GM19372 (cell line): ENCODE results near the gene GJC2.
A peak's percentile ranks its signal among the peaks of the same experiment; 100 is the strongest.
"Not testable (repeated sequence)": the region's sequence is repeated elsewhere in the genome, so short reads cannot be mapped to it uniquely, and the experiment has no call there.

ENCODE experiments used
- ATAC-seq: cut with Tn5 transposase; IDR thresholded peaks from one replicate; pipeline ENCODE4 v1.9.1; 2021; ENCODE audit warnings: mild to moderate bottlenecking, low read depth, moderate library complexity; ENCODE audit not compliant: unreplicated experiment

The GJC2 gene

GRCh38 chr1:228149406-228150119, at the start of gene GJC2:
Gene GJC2 (plus strand): TSS chr1:228149930. CDS start chr1:228157759, 7,829 bp downstream.
- ATAC-seq, result no peak

- ATAC-seq, result no peak
Observed at GRCh38 chr1:228100822-228101613, 48.7 kb upstream of the GJC2 start.

GRCh38 chr1:228101614-228101993, 48.1 kb upstream of the GJC2 start:
- no peak for ATAC-seq

- ATAC-seq, result peak; percentile 32
Observed at GRCh38 chr1:228101994-228102790, 47.5 kb upstream of the GJC2 start.

- ATAC-seq, result peak; percentile 80
Observed at GRCh38 chr1:228102791-228103620, 46.7 kb upstream of the GJC2 start, which contains the start of gene C1orf35. Gene C1orf35 (minus strand): TSS chr1:228103325. CDS start chr1:228103227, 98 bp downstream.

- ATAC-seq, result no peak
Observed at GRCh38 chr1:228104526-228105269, 45.0 kb upstream of the GJC2 start.

GRCh38 chr1:228105270-228105995, 44.3 kb upstream of the GJC2 start:
- ATAC-seq, result no peak

GRCh38 chr1:228105996-228106799, 43.5 kb upstream of the GJC2 start:
- ATAC-seq, result no peak

GRCh38 chr1:228106800-228107054, 43.0 kb upstream of the GJC2 start:
- ATAC-seq, result no peak

GRCh38 chr1:228107636-228108035, 42.1 kb upstream of the GJC2 start:
- ATAC-seq, result no peak

GRCh38 chr1:228108055-228108690, 41.6 kb upstream of the GJC2 start:
- no peak for ATAC-seq

- ATAC-seq, result no peak
Observed at GRCh38 chr1:228108742-228109072, 41.0 kb upstream of the GJC2 start.

GRCh38 chr1:228109073-228109961, 40.4 kb upstream of the GJC2 start, which contains the start of gene MRPL55:
Gene MRPL55 (minus strand): TSS chr1:228109299. CDS start chr1:228108260, 1,039 bp downstream.
- peak; percentile 83 for ATAC-seq

GRCh38 chr1:228109962-228110488, 39.7 kb upstream of the GJC2 start:
- no peak for ATAC-seq

- no peak for ATAC-seq
Observed at GRCh38 chr1:228110556-228110955, 39.2 kb upstream of the GJC2 start.

GRCh38 chr1:228111315-228111714, 38.4 kb upstream of the GJC2 start:
- ATAC-seq, result not testable (repeated sequence)
